LNCAP (cell line): ENCODE results near the gene NR4A3.

ENCODE experiments used
- CTCF ChIP-seq: fragments of 450-650 bp; IDR thresholded peaks from 2 replicates; pipeline ENCODE4 v1.5.1; 2017; ENCODE audit warnings: mild to moderate bottlenecking

Gene NR4A3

GRCh38 chr9:99848447-99848846 lies 26.8 kb downstream of the NR4A3 start:
- TF ChIP-seq CTCF: no peak

GRCh38 chr9:99850736-99851499 lies 29.2 kb downstream of the NR4A3 start:
- no peak for TF ChIP-seq CTCF

GRCh38 chr9:99851500-99851822 lies 29.8 kb downstream of the NR4A3 start:
- no peak for TF ChIP-seq CTCF

- TF ChIP-seq CTCF: no peak
These were observed 30.9 kb downstream of the NR4A3 start for GRCh38 chr9:99852617-99853016.

GRCh38 chr9:99855467-99856176 lies 33.9 kb downstream of the NR4A3 start:
- no peak for TF ChIP-seq CTCF

GRCh38 chr9:99858087-99858486 lies 36.4 kb downstream of the NR4A3 start:
- no peak for TF ChIP-seq CTCF

GRCh38 chr9:99859243-99859980 lies 37.7 kb downstream of the NR4A3 start:
- TF ChIP-seq CTCF: no peak
